Dendritic cell treated with granulocyte-macrophage colony-stimulating factor and Interleukin-4, amounts not matched to agents 40 ng/mL and 50 ng/mL, for 4 days (primary cell): ENCODE results near the gene CTTN.

ENCODE experiments used
- H3K27ac Mint-ChIP-seq: one replicate; pipeline ENCODE4 v1.8.0; 2022; ENCODE audit warnings: mild to moderate bottlenecking, mixed read lengths
- H3K27me3 Mint-ChIP-seq: one replicate; pipeline ENCODE4 v1.8.0; 2022; ENCODE audit warnings: mild to moderate bottlenecking, mixed read lengths
- H3K36me3 Mint-ChIP-seq: one replicate; pipeline ENCODE4 v1.8.0; 2022; ENCODE audit warnings: low read depth, mixed read lengths
- H3K4me1 Mint-ChIP-seq: one replicate; pipeline ENCODE4 v1.8.0; 2022; ENCODE audit warnings: low read depth, mixed read lengths
- H3K4me3 Mint-ChIP-seq: one replicate; pipeline ENCODE4 v1.8.0; 2022; ENCODE audit warnings: mild to moderate bottlenecking, moderate library complexity, mixed read lengths
- H3K9me3 Mint-ChIP-seq: one replicate; pipeline ENCODE4 v1.8.0; 2022; ENCODE audit warnings: mixed read lengths
- intact Hi-C: fragments of 100-400 bp; cut with micrococcal nuclease; formaldehyde crosslinking; loops from one replicate; pipeline ENCODE4 v1.15.0; 2022

The CTTN gene

DNA sequence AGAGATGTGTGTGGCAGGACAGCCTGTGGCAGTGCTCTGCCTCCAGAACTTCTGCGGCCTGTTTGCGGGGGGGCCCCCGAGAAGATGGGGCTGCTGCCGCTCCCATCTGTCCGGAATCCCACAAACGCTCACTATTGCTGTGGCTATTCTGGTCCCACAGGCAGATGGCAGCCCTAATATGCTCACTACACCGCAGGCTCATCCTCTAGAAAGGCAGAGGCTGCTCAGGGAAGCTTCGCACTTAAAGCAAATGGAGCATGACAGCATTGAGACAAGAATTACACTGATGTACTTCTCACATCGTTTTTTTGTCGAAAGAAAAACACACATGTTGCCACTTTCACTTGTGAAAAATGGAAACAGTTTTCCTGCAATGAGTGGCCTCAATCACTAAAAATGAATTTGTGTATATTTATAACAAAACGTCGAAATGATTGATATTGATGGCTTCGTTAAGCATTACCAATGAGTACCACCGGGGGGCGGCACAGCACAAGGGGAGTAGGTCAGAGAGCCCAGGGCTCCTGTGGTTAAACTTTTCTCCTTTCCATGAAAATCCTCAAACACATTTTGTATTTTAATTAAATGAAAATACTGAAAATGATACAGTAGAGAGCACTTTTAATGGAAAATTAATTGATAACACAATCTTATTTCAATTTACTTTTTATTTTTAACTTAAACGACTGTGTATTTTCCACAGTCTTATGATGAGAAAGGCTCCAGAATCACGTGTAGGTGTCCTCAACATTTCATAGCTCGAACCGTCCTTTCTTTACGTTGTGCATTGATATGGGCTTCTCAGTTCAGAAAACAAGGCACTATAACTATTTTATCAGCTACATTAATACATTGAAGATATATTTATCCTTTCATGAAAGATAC is 69.1 kb downstream of the CTTN start:
- Mint-ChIP-seq H3K27ac (no peak overlapping the region), H3K9me3 (no peaks in the 10 kb centered on the region), H3K4me1 (no peaks in the 10 kb centered on the region), H3K36me3 (no peaks in the 10 kb centered on the region), H3K27me3 (peaks cover 38% of the 10 kb centered on the region), H3K4me3 (no peak overlapping the region)
- intact Hi-C loops: loop anchor here (2.0 kb wide), 2 partner anchors 15 to 287 kb away; no protein-coding TSS in a partner anchor

DNA sequence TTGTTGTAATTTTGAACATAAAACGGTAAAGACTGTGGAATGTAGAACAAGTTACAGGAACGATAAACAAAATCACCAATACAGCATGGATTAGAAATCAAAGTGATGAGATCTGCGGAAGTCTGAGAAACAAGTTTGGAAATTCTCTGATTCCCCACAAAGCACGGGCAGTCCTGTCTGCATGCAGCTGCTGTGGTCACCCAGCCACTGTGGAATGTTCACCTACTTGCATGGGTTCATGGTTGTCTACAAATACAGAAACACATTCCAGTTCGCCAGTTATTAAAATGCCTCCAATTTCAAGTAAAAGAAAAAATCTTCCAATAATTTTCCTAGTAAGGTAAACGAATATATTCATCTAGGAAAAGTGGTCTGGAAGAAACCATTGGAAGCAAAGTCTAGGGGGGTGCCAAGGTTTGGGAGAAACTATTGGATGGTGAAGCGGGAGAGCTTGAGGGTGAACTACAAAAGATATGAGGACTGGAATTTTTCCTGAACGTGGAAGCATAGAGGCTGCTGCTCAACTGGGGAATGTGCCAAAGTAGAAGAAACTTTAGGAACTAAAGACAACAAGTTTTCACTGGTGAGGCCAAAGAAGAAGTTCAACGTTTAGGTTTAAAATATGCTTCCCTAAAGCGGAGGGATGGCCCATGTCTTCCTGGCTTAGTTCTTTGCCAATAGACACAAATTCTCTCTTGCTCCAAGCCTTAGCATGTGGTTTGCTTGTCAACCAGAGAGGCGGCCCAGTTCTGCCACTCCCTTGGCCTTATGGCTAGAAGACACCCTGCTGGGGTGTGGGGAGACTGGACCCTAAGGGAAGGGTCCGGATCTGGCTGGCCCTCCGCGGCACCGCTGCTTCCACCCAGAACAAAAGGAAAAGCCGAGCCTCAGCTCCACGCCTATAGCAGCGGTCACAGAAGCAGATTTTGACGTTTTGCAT is 70.2 kb downstream of the CTTN start:
- Mint-ChIP-seq H3K27me3 (peaks cover 36% of the 10 kb centered on the region), H3K4me1 (no peaks in the 10 kb centered on the region)
- intact Hi-C loops: no loop called here

DNA sequence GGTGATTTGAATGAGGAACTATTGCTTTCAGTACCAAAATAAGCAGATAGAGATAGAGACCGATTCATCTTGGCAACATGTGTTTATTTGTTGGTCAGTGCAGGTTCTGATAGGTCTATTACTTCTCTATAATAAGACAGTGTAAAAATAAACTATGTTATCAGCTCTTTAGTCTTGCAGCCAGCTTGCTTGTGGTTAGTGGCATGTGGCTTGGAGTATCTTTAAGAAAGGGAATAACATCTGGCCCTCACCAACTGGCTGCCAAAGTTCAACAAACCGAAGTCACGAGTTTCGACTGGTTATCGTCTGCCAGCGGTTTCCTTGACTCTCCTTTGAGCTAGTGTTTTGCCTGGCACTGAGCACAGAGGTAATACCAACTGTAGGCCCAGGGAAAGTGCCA is 71.8 kb downstream of the CTTN start:
- Mint-ChIP-seq H3K27ac (no peak overlapping the region), H3K4me3 (no peak overlapping the region), H3K4me1 (no peaks in the 10 kb centered on the region), H3K9me3 (no peaks in the 10 kb centered on the region), H3K27me3 (peaks cover 34% of the 10 kb centered on the region), H3K36me3 (no peaks in the 10 kb centered on the region)
- intact Hi-C loops: no loop called here

More for the DNA sequence above, 70.2 kb downstream of the CTTN start:
- H3K36me3 Mint-ChIP-seq: no peaks in the 10 kb centered on the region
- H3K9me3 Mint-ChIP-seq: no peaks in the 10 kb centered on the region
- no peak overlapping the region for H3K4me3 Mint-ChIP-seq
- no peak overlapping the region for H3K27ac Mint-ChIP-seq

DNA sequence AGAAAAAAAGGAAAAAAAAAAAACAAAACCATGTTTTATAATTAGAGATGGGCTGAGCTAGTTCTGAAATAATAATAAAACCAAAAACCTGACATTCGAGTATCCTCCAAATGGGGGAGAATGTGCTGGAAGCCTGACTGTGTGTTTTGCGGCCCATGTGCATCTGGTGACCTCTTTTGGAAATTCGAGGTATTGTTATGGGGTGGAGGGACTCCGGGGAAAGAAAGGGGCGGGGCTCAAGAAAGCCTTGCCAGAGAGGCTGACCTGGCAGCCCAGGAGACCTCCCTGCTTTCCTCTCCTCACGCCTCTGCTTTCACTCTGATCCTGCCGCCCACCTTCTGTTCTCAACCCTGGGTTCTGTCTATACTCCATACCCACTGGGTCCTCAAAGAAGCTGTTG is 72.9 kb downstream of the CTTN start:
- no peak overlapping the region for H3K4me3 Mint-ChIP-seq
- H3K27ac Mint-ChIP-seq: no peak overlapping the region
- H3K36me3 Mint-ChIP-seq: no peaks in the 10 kb centered on the region
- no peaks in the 10 kb centered on the region for H3K9me3 Mint-ChIP-seq
- intact Hi-C loops: no loop called here
- peaks cover 25% of the 10 kb centered on the region for H3K27me3 Mint-ChIP-seq
- no peaks in the 10 kb centered on the region for H3K4me1 Mint-ChIP-seq

DNA sequence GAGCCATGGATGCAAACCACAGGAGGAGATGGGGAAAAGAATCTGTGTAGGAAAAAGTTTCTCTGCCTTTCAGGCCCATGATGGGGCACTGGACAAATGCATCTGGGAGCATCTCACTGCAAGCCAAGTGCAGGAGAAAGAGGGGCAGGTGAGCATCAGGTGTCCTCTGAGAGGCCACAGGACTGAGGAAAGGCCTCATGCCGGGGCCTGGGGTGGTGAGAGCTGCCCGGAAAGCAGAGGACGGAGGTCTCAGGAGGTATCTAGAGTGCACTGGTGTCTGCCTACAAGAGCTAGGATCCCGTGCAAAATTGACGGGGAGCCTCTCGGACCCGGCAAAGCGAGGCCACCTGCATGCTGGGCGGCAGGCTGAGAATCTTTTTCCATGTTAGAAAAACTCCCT is 73.9 kb downstream of the CTTN start:
- Mint-ChIP-seq H3K27ac (no peak overlapping the region), H3K27me3 (peaks cover 22% of the 10 kb centered on the region), H3K4me1 (no peaks in the 10 kb centered on the region), H3K9me3 (no peaks in the 10 kb centered on the region), H3K36me3 (no peaks in the 10 kb centered on the region), H3K4me3 (no peak overlapping the region)
- intact Hi-C loops: no loop called here

DNA sequence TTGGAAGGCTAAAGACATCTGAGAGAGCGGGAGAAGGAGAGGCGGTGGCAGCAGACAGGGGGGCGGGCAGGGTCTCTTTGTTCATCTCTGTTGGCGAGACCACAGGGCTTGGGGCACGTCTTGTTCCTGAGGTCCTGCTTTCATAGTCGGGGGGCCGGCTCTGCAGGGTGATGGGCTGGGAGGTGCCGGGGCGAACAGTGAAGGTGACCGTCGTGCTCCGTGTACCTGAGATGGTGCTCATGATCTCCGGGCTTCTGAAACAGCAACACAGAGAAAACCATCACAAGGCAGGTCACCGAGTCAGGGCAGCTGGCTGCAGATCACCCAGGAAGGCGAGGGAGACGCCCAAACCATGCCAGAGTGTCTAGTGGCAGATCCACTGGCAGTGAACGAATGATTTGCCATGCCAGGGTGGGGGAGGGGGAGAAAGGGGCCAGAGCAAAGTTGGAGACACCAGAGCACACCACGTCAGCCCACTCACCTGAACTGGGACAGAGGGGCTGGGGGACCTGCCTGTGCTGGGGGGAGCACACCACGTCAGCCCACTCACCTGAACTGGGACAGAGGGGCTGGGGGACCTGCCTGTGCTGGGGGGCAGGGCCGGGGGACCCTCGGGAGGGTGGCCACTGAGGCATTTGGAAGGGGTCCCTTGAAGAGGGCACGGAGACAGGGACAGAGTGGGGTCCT is 75.0 kb downstream of the CTTN start:
- intact Hi-C loops: no loop called here
- Mint-ChIP-seq H3K4me3 (no peak overlapping the region), H3K9me3 (no peaks in the 10 kb centered on the region), H3K27ac (no peak overlapping the region), H3K36me3 (no peaks in the 10 kb centered on the region), H3K27me3 (peaks cover 20% of the 10 kb centered on the region), H3K4me1 (no peaks in the 10 kb centered on the region)

DNA sequence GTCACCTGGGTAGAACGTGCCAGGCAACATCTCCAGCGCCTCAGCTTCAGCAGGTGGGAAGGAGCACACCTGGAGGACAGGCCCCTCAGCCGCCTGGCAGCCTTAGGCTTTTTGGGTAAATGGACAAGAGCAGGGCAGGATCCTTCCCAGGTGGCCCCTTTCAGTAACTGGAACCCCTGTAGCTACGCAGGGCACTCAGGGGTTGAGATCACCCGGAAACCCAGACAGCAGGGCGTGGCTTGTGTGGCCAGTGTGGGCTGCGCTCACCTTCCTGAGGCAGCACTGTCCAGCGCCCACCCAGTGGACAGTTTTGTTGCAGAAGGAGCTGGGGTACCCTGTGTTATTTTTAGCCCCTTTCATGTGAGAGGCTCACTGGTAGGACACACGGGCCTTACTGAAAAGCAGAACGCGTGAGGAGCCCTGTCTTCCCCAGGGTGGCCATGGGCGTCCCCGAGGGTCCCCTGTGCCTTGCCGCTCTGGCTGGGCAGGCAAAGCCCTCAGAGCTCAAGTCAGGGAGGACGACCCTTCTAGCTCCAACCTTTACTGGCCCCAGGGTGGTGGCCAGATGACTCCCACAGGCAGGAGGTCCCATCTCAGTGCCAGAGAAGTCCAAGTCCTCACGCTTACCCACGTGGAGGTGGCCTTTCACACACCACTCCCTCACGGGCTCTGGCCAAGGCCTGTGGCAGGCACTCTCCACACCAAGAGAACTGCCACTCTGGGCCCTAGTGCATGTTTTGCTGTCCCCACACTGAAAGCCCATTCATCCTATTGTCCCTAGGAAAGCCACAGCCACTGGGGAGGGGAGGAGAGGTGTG is 75.8 kb downstream of the CTTN start:
- H3K27me3 Mint-ChIP-seq: peaks cover 15% of the 10 kb centered on the region
- H3K9me3 Mint-ChIP-seq: no peaks in the 10 kb centered on the region
- intact Hi-C loops: no loop called here
- no peak overlapping the region for H3K4me3 Mint-ChIP-seq
- H3K27ac Mint-ChIP-seq: no peak overlapping the region
- no peaks in the 10 kb centered on the region for H3K36me3 Mint-ChIP-seq
- no peaks in the 10 kb centered on the region for H3K4me1 Mint-ChIP-seq

DNA sequence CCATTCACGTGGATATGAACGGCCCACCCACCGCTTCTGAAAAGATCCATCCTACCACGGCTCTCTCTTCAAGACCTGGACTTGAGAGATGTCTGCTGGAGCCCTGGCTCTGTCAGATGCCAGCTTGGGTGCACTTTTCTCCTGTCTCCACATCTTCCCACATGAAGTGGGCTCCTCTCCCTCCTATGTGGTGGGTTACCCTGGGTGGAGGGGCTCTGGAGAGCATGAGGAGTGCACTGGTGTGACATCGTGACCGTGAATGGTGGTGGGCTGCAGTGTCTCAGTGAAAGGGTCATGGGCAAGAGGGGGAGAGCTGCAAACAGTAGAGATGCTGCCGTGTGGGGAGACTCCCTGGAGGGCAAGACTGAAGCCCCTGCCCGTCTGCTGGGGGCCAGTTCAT is 76.4 kb downstream of the CTTN start:
- H3K36me3 Mint-ChIP-seq: no peaks in the 10 kb centered on the region
- peaks cover 15% of the 10 kb centered on the region for H3K27me3 Mint-ChIP-seq
- intact Hi-C loops: no loop called here
- H3K4me1 Mint-ChIP-seq: no peaks in the 10 kb centered on the region
- no peak overlapping the region for H3K4me3 Mint-ChIP-seq
- no peaks in the 10 kb centered on the region for H3K9me3 Mint-ChIP-seq
- H3K27ac Mint-ChIP-seq: no peak overlapping the region

DNA sequence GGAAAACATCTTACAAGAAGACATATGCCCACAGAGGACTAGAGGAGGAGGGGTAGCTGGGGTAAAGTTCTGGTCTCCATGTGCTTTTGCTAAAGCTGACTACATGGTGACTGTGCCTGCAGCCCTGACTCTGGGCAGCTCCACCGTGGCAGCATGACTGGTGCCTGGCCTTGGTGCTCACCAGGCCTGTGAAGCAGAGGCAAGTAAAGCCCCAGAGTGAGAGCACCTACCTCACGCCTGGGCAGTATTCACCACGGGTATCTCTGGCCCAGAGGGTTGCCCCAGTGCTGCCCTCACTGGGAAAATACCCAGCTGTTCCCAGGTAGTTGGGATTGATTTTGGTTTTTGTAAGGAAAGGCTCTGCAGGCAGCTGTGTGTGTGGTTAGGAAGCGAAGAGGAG is 78.3 kb downstream of the CTTN start:
- Mint-ChIP-seq H3K27me3 (peaks cover 8% of the 10 kb centered on the region), H3K36me3 (no peaks in the 10 kb centered on the region), H3K9me3 (no peaks in the 10 kb centered on the region), H3K4me1 (no peaks in the 10 kb centered on the region), H3K4me3 (no peak overlapping the region), H3K27ac (no peak overlapping the region)
- intact Hi-C loops: no loop called here

DNA sequence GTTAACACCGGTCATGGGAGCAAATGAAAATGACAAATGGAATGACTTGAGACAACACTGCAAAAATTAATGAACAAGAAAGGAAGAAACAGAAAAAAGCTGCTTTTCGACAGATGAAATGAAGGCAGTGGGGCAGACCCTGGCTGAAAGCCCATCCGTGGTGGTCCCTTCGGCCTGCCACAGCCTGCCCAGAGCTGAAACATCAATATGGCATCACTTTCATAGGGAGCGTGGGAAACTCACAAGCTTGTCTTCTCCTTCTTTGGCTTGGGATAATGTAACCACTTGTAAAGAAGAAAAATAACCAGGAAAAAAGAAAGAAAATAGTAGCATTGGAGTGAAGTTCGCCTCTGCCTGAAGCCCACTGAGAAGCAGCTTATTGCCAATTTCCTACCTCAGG is 78.8 kb downstream of the CTTN start:
- Mint-ChIP-seq H3K4me1 (no peaks in the 10 kb centered on the region), H3K9me3 (no peaks in the 10 kb centered on the region), H3K4me3 (no peak overlapping the region), H3K27me3 (peaks cover 9% of the 10 kb centered on the region), H3K27ac (no peak overlapping the region), H3K36me3 (no peaks in the 10 kb centered on the region)
- intact Hi-C loops: no loop called here

DNA sequence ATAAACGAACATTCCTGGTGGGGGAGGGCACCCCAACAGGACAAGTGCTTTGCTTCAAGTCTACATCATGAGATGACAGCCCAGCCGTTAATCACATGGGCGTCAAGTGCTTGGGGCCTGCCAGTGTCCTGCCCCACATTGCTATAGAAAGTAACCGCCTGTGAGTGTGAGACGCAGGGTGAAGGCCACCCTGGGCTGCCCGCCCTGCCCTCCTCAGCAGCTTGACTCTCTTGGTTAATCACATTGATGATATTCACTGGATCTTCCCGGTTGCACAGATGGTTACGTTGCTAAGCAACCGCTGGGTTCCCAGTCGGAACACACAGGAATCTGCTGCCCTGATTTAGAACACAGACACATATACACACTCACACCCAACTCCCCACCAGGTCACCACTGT is 79.3 kb downstream of the CTTN start:
- Mint-ChIP-seq H3K4me3 (no peak overlapping the region), H3K4me1 (no peaks in the 10 kb centered on the region), H3K9me3 (no peaks in the 10 kb centered on the region), H3K27ac (no peak overlapping the region), H3K27me3 (peaks cover 8% of the 10 kb centered on the region), H3K36me3 (no peaks in the 10 kb centered on the region)
- intact Hi-C loops: no loop called here

DNA sequence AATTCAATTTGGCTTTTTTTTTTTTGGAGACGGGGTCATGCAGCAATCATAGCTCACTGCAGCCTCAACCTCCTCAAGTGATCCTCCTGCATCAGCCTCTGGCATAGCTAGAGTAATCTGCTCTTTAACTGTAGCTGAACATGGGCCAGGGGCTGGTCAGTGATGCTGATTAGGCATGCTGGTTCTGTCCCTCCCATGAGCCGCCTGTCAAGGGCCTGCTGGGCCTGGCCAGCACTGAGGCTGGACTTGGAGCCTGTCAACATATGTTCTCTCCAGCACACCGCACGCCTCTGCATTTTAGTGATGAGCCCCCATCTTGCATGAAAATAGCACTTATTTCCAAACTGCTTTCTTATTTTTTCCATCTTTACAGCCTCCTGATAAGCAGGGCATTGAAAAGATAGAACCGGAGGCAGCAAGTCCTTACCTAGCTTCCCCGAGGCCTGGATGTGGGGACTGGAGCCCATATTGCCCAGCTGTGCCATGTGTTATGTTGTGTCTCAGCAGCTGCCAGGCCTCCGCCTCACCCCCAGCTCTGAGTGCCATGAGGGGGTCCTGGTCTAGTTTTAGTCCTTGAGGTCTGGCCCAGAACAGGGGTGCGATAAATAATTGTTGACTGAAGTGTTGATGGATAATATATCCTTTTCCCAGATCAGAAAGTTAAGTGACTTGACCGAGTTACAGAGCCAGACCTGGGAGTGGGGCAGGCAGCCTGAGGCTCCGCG is 80.0 kb downstream of the CTTN start:
- Mint-ChIP-seq H3K4me1 (no peaks in the 10 kb centered on the region), H3K9me3 (no peaks in the 10 kb centered on the region), H3K4me3 (no peak overlapping the region), H3K36me3 (no peaks in the 10 kb centered on the region), H3K27me3 (peaks cover 6% of the 10 kb centered on the region), H3K27ac (no peak overlapping the region)
- intact Hi-C loops: no loop called here

DNA sequence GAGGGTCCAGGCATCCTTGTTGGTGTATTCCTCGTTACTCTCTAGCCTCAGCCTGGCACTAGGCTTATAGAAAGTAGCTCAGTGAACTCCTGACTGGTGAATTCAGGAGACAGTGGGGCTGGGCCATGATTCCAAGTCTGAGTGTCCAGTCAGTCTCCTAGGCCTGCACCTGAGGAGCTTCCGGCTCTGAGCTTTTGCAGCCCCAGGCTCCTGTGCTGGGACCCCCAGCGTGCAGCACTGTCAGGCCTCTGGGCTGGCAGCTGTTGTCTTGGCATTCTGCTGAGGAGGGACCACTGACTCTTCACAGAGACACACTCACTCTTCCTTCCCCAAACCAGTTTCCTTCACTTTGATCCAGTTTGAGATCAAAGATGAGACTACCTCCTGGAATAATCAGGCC is 82.4 kb downstream of the CTTN start:
- Mint-ChIP-seq H3K27me3 (peaks cover 6% of the 10 kb centered on the region), H3K4me3 (no peak overlapping the region), H3K27ac (no peak overlapping the region), H3K4me1 (no peaks in the 10 kb centered on the region), H3K9me3 (no peaks in the 10 kb centered on the region), H3K36me3 (no peaks in the 10 kb centered on the region)
- intact Hi-C loops: no loop called here
